GM23338 (cell line): Measurements from ENCODE around the gene WDHD1. TPM values are rescaled to one million over a fixed set of nuclear protein-coding genes. Genes with fewer than 3 reads are reported as not detected.
"Not testable (repeated sequence)": the region's sequence is repeated elsewhere in the genome, so short reads cannot be mapped to it uniquely, and the experiment has no call there.

Experiments used
- ATAC-seq: fragments of 200-7000 bp; cut with Tn5 transposase; 3 replicates; pipeline ENCODE4 v1.9.1; 2020
- DNase-seq: peaks from one replicate; pipeline ENCODE4 v3.0.0-alpha.2; 2015; ENCODE audit warnings: low spot score
- H2AFZ ChIP-seq: fragments of 200-600 bp; sonication (generic); 2 replicates; pipeline ENCODE4 v1.8.0; 2016; ENCODE audit warnings: antibody characterized with exemption, mild to moderate bottlenecking, moderate library complexity
- H3F3A ChIP-seq: fragments of 200-600 bp; sonication (generic); replicated peaks from 2 replicates; pipeline ENCODE4 v1.8.0; 2017; ENCODE audit warnings: antibody characterized with exemption, mixed run types, low read depth
- H3K27ac ChIP-seq: fragments of 200-600 bp; sonication (generic); 2 replicates; pipeline ENCODE4 v1.6.1; 2016; ENCODE audit warnings: low read depth
- H3K27me3 ChIP-seq: fragments of 200-600 bp; sonication (generic); 2 replicates; pipeline ENCODE4 v1.8.0; 2016; ENCODE audit warnings: mild to moderate bottlenecking, mixed run types, moderate library complexity; ENCODE audit not compliant: insufficient read depth
- H3K36me3 ChIP-seq: fragments of 200-600 bp; sonication (generic); 2 replicates; pipeline ENCODE4 v1.8.0; 2016; ENCODE audit warnings: mild to moderate bottlenecking; ENCODE audit not compliant: insufficient read depth
- H3K4me1 ChIP-seq: fragments of 200-600 bp; sonication (generic); 2 replicates; pipeline ENCODE4 v1.8.0; 2016; ENCODE audit warnings: mild to moderate bottlenecking, moderate library complexity; ENCODE audit not compliant: insufficient read depth
- H3K4me2 ChIP-seq: fragments of 200-600 bp; sonication (generic); 2 replicates; pipeline ENCODE4 v1.7.1; 2017; ENCODE audit warnings: mixed run types
- H3K4me3 ChIP-seq: fragments of 200-600 bp; sonication (generic); 2 replicates; pipeline ENCODE4 v1.6.1; 2016; ENCODE audit warnings: mixed run types
- H3K79me2 ChIP-seq: fragments of 200-600 bp; sonication (generic); replicated peaks from 2 replicates; pipeline ENCODE4 v1.8.0; 2017; ENCODE audit warnings: mild to moderate bottlenecking; ENCODE audit not compliant: insufficient read depth
- H3K9me2 ChIP-seq: fragments of 200-600 bp; sonication (generic); 2 replicates; pipeline ENCODE4 v1.8.0; 2017; ENCODE audit not compliant: insufficient read depth
- H4K20me1 ChIP-seq: fragments of 200-600 bp; sonication (generic); replicated peaks from 2 replicates; pipeline ENCODE4 v1.8.0; 2017; ENCODE audit warnings: mild to moderate bottlenecking; ENCODE audit not compliant: insufficient read depth
- H3K27ac Mint-ChIP-seq: 2 replicates; pipeline ENCODE4 v1.8.0; 2020; ENCODE audit warnings: inconsistent platforms, mild to moderate bottlenecking, moderate library complexity, mixed read lengths
- H3K27me3 Mint-ChIP-seq: 3 replicates; pipeline ENCODE4 v1.8.0; 2022; ENCODE audit warnings: low read depth, mild to moderate bottlenecking, moderate library complexity, mixed read lengths, inconsistent platforms; ENCODE audit not compliant: insufficient read depth, poor library complexity
- H3K36me3 Mint-ChIP-seq: 3 replicates; pipeline ENCODE4 v1.8.0; 2021; ENCODE audit warnings: low read depth, mild to moderate bottlenecking, inconsistent platforms, moderate library complexity, mixed read lengths
- H3K4me1 Mint-ChIP-seq: 3 replicates; pipeline ENCODE4 v1.8.0; 2020; ENCODE audit warnings: mild to moderate bottlenecking, inconsistent platforms, mixed read lengths
- H3K4me3 Mint-ChIP-seq: 3 replicates; pipeline ENCODE4 v1.8.0; 2021; ENCODE audit warnings: moderate library complexity, mild to moderate bottlenecking, inconsistent platforms, mixed read lengths
- H3K9me3 Mint-ChIP-seq: 3 replicates; pipeline ENCODE4 v1.8.0; 2020; ENCODE audit warnings: moderate library complexity, mild to moderate bottlenecking, inconsistent platforms, mixed read lengths
- CREB1 ChIP-seq: fragments of 250-450 bp; sonication (Bioruptor Pico); IDR thresholded peaks from 2 replicates; pipeline ENCODE4 v1.5.0; 2020; ENCODE audit warnings: low read depth, mild to moderate bottlenecking, moderate library complexity
- EZH2 ChIP-seq: fragments of 200-600 bp; sonication (generic); IDR thresholded peaks from one replicate; pipeline ENCODE4 v1.8.0; 2017; ENCODE audit warnings: antibody characterized with exemption, mild to moderate bottlenecking, low read depth; ENCODE audit not compliant: unreplicated experiment
- EZH2phosphoT487 ChIP-seq: fragments of 200-600 bp; sonication (generic); IDR thresholded peaks from one replicate; pipeline ENCODE4 v1.8.1; 2018; ENCODE audit warnings: antibody characterized with exemption; ENCODE audit not compliant: unreplicated experiment
- JUNB ChIP-seq: IDR thresholded peaks from one replicate; pipeline ENCODE4 v1.6.1; 2016; ENCODE audit warnings: antibody characterized with exemption; ENCODE audit not compliant: unreplicated experiment
- NANOG ChIP-seq: IDR thresholded peaks from 2 replicates; pipeline ENCODE4 v1.6.1; 2016; ENCODE audit warnings: antibody characterized with exemption, borderline replicate concordance
- STAT1 ChIP-seq: IDR thresholded peaks from one replicate; pipeline ENCODE4 v1.6.1; 2016; ENCODE audit warnings: antibody characterized with exemption; ENCODE audit not compliant: unreplicated experiment
- ZNF114 ChIP-seq: fragments of 250-450 bp; sonication (Bioruptor Pico); IDR thresholded peaks from 2 replicates; pipeline ENCODE4 v1.5.0; 2020; ENCODE audit warnings: mild to moderate bottlenecking, moderate library complexity
- ZNF331 ChIP-seq: fragments of 250-450 bp; sonication (Bioruptor Pico); IDR thresholded peaks from 2 replicates; pipeline ENCODE4 v1.5.0; 2020; ENCODE audit warnings: low read depth, mild to moderate bottlenecking, moderate library complexity
- polyA plus RNA-seq: library from polyadenylated mRNA; unstranded; fragments of >200 nt; fragmentation: Nextera tagmentation; extraction: Ambion mirVana; gene quantifications from 2 replicates; pipeline ENCODE4 v1.2.1, GENCODE V29; 2016
- total RNA-seq: library from RNA; depleted of rRNA; stranded (reverse); fragments of >200 nt; shearing (Covaris generic); gene quantifications from 2 replicates; pipeline ENCODE4 v1.2.3, GENCODE V29; 2014
- TF ChIP-seq, protein P1 (sequence below): IDR thresholded peaks from one replicate; pipeline ENCODE4 v1.6.1; 2018; ENCODE audit warnings: antibody characterized with exemption; ENCODE audit not compliant: unreplicated experiment
- TF ChIP-seq, protein P2 (sequence below): fragments of 250-450 bp; sonication (Bioruptor Pico); IDR thresholded peaks from 2 replicates; pipeline ENCODE4 v1.5.0; 2020; ENCODE audit warnings: mild to moderate bottlenecking, moderate library complexity
- TF ChIP-seq, protein P3 (sequence below): IDR thresholded peaks from 2 replicates; pipeline ENCODE4 v1.6.1; 2016; ENCODE audit warnings: antibody characterized with exemption
- TF ChIP-seq, protein P4 (sequence below), 2 experiments: fragments of 200-600 bp in 1 of 2; sonication (generic) in 1 of 2; conservative IDR thresholded peaks; 2 replicates each; pipeline versions ENCODE4 v1.5.1 to v1.6.1; 2016 to 2017; ENCODE audit warnings: antibody characterized with exemption in 2 of 2, low read depth in 2 of 2, mild to moderate bottlenecking in 2 of 2, moderate library complexity in 1 of 2

Gene WDHD1
- total and polyA plus RNA-seq, 2 experiments from 2014 or later: 48.8 to 65.4 TPM

DNA sequence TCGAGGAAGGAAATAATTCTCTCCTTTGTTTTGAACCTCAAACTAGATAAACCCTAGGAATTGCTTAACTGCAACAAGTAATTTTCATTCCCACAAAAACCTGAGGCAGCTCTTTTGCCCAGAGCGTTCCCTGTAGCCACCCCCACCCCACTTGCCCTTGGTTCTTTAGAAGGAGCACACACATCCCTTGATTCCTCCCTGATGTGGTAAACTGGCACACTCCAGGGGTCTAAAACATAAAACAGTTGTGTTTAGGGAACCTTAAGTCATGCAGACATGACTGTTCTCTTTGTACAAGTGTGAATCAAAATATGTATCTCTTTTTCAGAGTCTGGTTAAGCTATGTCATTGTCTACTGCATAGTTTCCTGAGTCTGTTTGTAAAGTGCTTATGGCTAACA, 38.5 kb upstream of the WDHD1 start:
- no peak overlapping the region for H3K4me3 ChIP-seq
- TF ChIP-seq, protein P1, sequence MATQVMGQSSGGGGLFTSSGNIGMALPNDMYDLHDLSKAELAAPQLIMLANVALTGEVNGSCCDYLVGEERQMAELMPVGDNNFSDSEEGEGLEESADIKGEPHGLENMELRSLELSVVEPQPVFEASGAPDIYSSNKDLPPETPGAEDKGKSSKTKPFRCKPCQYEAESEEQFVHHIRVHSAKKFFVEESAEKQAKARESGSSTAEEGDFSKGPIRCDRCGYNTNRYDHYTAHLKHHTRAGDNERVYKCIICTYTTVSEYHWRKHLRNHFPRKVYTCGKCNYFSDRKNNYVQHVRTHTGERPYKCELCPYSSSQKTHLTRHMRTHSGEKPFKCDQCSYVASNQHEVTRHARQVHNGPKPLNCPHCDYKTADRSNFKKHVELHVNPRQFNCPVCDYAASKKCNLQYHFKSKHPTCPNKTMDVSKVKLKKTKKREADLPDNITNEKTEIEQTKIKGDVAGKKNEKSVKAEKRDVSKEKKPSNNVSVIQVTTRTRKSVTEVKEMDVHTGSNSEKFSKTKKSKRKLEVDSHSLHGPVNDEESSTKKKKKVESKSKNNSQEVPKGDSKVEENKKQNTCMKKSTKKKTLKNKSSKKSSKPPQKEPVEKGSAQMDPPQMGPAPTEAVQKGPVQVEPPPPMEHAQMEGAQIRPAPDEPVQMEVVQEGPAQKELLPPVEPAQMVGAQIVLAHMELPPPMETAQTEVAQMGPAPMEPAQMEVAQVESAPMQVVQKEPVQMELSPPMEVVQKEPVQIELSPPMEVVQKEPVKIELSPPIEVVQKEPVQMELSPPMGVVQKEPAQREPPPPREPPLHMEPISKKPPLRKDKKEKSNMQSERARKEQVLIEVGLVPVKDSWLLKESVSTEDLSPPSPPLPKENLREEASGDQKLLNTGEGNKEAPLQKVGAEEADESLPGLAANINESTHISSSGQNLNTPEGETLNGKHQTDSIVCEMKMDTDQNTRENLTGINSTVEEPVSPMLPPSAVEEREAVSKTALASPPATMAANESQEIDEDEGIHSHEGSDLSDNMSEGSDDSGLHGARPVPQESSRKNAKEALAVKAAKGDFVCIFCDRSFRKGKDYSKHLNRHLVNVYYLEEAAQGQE: no peak
- TF ChIP-seq JUNB (no peak), EZH2 (no peak), CREB1 (CRISPR knock-in tag) (no peak), STAT1 (no peak), ZNF331 (no peak), NANOG (no peak), EZH2phosphoT487 (no peak), ZNF114 (no peak)
- TF ChIP-seq, protein P2, sequence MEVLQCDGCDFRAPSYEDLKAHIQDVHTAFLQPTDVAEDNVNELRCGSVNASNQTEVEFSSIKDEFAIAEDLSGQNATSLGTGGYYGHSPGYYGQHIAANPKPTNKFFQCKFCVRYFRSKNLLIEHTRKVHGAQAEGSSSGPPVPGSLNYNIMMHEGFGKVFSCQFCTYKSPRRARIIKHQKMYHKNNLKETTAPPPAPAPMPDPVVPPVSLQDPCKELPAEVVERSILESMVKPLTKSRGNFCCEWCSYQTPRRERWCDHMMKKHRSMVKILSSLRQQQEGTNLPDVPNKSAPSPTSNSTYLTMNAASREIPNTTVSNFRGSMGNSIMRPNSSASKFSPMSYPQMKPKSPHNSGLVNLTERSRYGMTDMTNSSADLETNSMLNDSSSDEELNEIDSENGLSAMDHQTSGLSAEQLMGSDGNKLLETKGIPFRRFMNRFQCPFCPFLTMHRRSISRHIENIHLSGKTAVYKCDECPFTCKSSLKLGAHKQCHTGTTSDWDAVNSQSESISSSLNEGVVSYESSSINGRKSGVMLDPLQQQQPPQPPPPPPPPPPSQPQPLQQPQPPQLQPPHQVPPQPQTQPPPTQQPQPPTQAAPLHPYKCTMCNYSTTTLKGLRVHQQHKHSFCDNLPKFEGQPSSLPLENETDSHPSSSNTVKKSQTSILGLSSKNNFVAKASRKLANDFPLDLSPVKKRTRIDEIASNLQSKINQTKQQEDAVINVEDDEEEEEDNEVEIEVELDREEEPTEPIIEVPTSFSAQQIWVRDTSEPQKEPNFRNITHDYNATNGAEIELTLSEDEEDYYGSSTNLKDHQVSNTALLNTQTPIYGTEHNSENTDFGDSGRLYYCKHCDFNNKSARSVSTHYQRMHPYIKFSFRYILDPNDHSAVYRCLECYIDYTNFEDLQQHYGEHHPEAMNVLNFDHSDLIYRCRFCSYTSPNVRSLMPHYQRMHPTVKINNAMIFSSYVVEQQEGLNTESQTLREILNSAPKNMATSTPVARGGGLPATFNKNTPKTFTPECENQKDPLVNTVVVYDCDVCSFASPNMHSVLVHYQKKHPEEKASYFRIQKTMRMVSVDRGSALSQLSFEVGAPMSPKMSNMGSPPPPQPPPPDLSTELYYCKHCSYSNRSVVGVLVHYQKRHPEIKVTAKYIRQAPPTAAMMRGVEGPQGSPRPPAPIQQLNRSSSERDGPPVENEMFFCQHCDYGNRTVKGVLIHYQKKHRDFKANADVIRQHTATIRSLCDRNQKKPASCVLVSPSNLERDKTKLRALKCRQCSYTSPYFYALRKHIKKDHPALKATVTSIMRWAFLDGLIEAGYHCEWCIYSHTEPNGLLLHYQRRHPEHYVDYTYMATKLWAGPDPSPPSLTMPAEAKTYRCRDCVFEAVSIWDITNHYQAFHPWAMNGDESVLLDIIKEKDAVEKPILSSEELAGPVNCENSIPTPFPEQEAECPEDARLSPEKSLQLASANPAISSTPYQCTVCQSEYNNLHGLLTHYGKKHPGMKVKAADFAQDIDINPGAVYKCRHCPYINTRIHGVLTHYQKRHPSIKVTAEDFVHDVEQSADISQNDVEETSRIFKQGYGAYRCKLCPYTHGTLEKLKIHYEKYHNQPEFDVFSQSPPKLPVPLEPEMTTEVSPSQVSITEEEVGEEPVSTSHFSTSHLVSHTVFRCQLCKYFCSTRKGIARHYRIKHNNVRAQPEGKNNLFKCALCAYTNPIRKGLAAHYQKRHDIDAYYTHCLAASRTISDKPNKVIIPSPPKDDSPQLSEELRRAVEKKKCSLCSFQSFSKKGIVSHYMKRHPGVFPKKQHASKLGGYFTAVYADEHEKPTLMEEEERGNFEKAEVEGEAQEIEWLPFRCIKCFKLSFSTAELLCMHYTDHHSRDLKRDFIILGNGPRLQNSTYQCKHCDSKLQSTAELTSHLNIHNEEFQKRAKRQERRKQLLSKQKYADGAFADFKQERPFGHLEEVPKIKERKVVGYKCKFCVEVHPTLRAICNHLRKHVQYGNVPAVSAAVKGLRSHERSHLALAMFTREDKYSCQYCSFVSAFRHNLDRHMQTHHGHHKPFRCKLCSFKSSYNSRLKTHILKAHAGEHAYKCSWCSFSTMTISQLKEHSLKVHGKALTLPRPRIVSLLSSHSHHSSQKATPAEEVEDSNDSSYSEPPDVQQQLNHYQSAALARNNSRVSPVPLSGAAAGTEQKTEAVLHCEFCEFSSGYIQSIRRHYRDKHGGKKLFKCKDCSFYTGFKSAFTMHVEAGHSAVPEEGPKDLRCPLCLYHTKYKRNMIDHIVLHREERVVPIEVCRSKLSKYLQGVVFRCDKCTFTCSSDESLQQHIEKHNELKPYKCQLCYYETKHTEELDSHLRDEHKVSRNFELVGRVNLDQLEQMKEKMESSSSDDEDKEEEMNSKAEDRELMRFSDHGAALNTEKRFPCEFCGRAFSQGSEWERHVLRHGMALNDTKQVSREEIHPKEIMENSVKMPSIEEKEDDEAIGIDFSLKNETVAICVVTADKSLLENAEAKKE: no peak
- TF ChIP-seq, protein P3, sequence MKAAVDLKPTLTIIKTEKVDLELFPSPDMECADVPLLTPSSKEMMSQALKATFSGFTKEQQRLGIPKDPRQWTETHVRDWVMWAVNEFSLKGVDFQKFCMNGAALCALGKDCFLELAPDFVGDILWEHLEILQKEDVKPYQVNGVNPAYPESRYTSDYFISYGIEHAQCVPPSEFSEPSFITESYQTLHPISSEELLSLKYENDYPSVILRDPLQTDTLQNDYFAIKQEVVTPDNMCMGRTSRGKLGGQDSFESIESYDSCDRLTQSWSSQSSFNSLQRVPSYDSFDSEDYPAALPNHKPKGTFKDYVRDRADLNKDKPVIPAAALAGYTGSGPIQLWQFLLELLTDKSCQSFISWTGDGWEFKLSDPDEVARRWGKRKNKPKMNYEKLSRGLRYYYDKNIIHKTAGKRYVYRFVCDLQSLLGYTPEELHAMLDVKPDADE: no peak
- TF ChIP-seq, protein P4, sequence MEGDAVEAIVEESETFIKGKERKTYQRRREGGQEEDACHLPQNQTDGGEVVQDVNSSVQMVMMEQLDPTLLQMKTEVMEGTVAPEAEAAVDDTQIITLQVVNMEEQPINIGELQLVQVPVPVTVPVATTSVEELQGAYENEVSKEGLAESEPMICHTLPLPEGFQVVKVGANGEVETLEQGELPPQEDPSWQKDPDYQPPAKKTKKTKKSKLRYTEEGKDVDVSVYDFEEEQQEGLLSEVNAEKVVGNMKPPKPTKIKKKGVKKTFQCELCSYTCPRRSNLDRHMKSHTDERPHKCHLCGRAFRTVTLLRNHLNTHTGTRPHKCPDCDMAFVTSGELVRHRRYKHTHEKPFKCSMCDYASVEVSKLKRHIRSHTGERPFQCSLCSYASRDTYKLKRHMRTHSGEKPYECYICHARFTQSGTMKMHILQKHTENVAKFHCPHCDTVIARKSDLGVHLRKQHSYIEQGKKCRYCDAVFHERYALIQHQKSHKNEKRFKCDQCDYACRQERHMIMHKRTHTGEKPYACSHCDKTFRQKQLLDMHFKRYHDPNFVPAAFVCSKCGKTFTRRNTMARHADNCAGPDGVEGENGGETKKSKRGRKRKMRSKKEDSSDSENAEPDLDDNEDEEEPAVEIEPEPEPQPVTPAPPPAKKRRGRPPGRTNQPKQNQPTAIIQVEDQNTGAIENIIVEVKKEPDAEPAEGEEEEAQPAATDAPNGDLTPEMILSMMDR (conservative IDR thresholded peaks at IDR 0.05; ENCODE audit: low read depth in 2 of 2): no peak
- Mint-ChIP-seq H3K27me3 (peaks cover 4% of the 10 kb centered on the region), H3K4me3 (no peak overlapping the region), H3K36me3 (peaks cover 50% of the 10 kb centered on the region), H3K9me3 (no peaks in the 10 kb centered on the region), H3K4me1 (no peaks in the 10 kb centered on the region), H3K27ac (no peak overlapping the region; the same call in 1 of the 2 replicates)
- peaks cover 12% of the 10 kb centered on the region for H4K20me1 ChIP-seq
- H3K27me3 ChIP-seq: no peaks in the 10 kb centered on the region
- no peak overlapping the region for H3K4me2 ChIP-seq
- H3F3A ChIP-seq: no peaks in the 10 kb centered on the region
- no peaks in the 10 kb centered on the region for H3K4me1 ChIP-seq
- H3K79me2 ChIP-seq: peaks cover 27% of the 10 kb centered on the region
- DNase-seq (no peak), ATAC-seq (no peak)
- H3K27ac ChIP-seq: no peak overlapping the region
- H3K36me3 ChIP-seq: peaks cover 25% of the 10 kb centered on the region
- no peaks in the 10 kb centered on the region for H3K9me2 ChIP-seq
- no peak overlapping the region for H2AFZ ChIP-seq

DNA sequence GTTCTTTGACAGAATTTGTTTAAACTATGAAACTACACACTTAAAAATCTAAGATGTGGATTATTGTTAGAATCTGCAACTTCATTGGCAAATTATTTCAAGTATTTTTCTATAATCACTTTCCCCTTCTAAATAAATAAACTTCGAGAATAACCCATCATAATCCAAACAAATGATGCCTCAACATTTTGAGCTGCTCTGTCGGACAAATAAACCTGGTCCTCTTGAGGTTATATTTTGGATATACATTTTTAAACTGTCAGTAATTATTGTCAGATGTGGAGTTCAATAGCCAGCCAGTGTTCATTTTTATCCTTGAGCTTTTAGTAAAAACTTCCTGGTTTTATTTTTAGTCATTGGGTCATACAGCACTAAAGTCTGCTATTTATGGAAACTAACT, 38.0 kb upstream of the WDHD1 start:
- not testable (repeated sequence) for H3K27me3 Mint-ChIP-seq, H3K27ac ChIP-seq, H3K4me3 ChIP-seq, H3F3A ChIP-seq, H3K4me2 ChIP-seq, ATAC-seq, H3K27ac Mint-ChIP-seq, DNase-seq, H3K4me1 Mint-ChIP-seq, H3K9me3 Mint-ChIP-seq, H3K4me3 Mint-ChIP-seq, H3K4me1 ChIP-seq, H2AFZ ChIP-seq, H3K27me3 ChIP-seq, H3K9me2 ChIP-seq
- Histone ChIP-seq H4K20me1 (peaks cover 14% of the 10 kb centered on the region), H3K36me3 (peaks cover 25% of the 10 kb centered on the region), H3K79me2 (peaks cover 32% of the 10 kb centered on the region)
- H3K36me3 Mint-ChIP-seq: peaks cover 52% of the 10 kb centered on the region
